NT2/D1 (cell line): ENCODE results near the gene ABCC10.

Experiments used
- SUZ12 ChIP-seq: IDR thresholded peaks from 2 replicates; pipeline ENCODE4 v1.6.1; 2011; ENCODE audit not compliant: insufficient read length, insufficient read depth; ENCODE audit errors: extremely low read depth
- ZNF274 ChIP-seq: IDR thresholded peaks from 2 replicates; pipeline ENCODE4 v1.6.1; 2011; ENCODE audit warnings: mild to moderate bottlenecking, low read depth, low read length

DNA sequence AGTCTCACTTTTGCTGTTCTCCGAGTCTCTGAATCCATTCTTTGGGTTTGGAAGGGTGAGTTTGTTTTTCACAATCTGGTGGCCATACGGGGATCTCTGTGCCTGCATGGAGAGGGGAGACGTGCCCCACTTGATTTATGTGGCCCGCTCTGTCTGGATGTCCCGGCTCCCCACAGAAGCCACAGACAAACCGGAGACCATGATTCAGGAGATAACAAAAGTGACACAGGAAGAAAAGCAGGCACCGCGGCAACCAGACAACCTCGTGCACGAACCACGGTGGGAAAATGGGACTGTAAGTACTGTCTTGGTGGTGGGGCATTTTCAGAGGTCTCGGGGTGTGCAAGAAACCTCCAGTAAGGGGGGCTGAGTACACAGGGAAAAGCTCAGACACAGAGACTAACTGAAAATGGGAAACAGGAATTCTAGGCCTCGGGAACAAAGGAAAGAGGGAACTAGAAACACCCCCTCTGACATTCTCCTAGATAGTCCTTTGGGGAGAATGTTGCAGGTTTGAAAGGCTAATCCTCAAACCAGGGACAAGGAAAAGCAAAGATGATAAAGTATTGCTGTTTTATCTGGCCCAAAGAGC lies 35.8 kb upstream of the ABCC10 start:
- TF ChIP-seq SUZ12 (no peak), ZNF274 (no peak)
